Panc1 (cell line): ENCODE data around the gene VSIG8. TPM values are rescaled to one million over a fixed set of nuclear protein-coding genes. Genes with fewer than 3 reads are reported as not detected.

ENCODE experiments used
- ATAC-seq: fragments of 200-7000 bp; cut with Tn5 transposase; 2 replicates; pipeline ENCODE4 v1.9.1; 2020; ENCODE audit warnings: mild to moderate bottlenecking, moderate library complexity
- BruUV-seq: library from RNA; stranded (reverse); fragments of 400-500 nt; replicated peaks from 2 replicates; lab custom pipeline; 2021; lab: Mats Ljungman, UMichigan
- CTCF ChIA-PET: fragments of 300-600 bp; sonication (Branson Sonifier 250); formaldehyde crosslinking; loops from one replicate; lab custom pipeline; 2022; ENCODE audit warnings: antibody characterized with exemption; lab: Charles Lee
- POLR2A ChIA-PET: fragments of 300-600 bp; sonication (Branson Sonifier 250); formaldehyde crosslinking; loops from one replicate; lab custom pipeline; 2022; ENCODE audit warnings: antibody characterized with exemption; lab: Charles Lee
- DNase-seq: peaks from one replicate; pipeline ENCODE4 v3.0.0-alpha.2; 2010; ENCODE audit warnings: low read depth, low spot score
- H3K27ac ChIP-seq: 2 replicates; pipeline ENCODE4 v1.5.1; 2011; ENCODE audit warnings: mild to moderate bottlenecking, low read length, inconsistent platforms
- H3K27me3 ChIP-seq: fragments of 200-500 bp; sonication (Bioruptor generic); 2 replicates; pipeline ENCODE4 v1.6.0; 2014; ENCODE audit warnings: low read length, inconsistent platforms; ENCODE audit not compliant: control insufficient read depth, insufficient read depth
- H3K36me3 ChIP-seq: fragments of 200-500 bp; sonication (Bioruptor generic); 2 replicates; pipeline ENCODE4 v1.5.1; 2014; ENCODE audit warnings: inconsistent platforms, mild to moderate bottlenecking, low read length, moderate library complexity; ENCODE audit not compliant: control insufficient read depth, insufficient read depth
- H3K4me1 ChIP-seq: 2 replicates; pipeline ENCODE4 v1.5.1; 2011; ENCODE audit warnings: inconsistent platforms, mild to moderate bottlenecking, low read length, moderate library complexity; ENCODE audit not compliant: control insufficient read depth, insufficient read depth
- H3K4me3 ChIP-seq, 2 experiments: 2 replicates each; pipeline ENCODE4 v1.5.1; 2011 to 2012; ENCODE audit warnings: low read depth in 2 of 2, low read length in 2 of 2, mild to moderate bottlenecking in 2 of 2, inconsistent platforms in 1 of 2, moderate library complexity in 1 of 2
- H3K9me3 ChIP-seq: fragments of 200-500 bp; sonication (Bioruptor generic); 2 replicates; pipeline ENCODE4 v1.5.1; 2014; ENCODE audit warnings: low read depth, mild to moderate bottlenecking, inconsistent platforms, low read length, moderate library complexity; ENCODE audit not compliant: control insufficient read depth, insufficient read depth
- POLR2AphosphoS5 ChIP-seq: IDR thresholded peaks from 2 replicates; pipeline ENCODE4 v1.6.1; 2012; ENCODE audit warnings: mild to moderate bottlenecking, low read depth, low read length, moderate library complexity
- SIN3A ChIP-seq: IDR thresholded peaks from 2 replicates; pipeline ENCODE4 v1.6.1; 2012; ENCODE audit warnings: low read depth, mild to moderate bottlenecking, low read length, moderate library complexity, borderline replicate concordance; ENCODE audit not compliant: insufficient read depth
- TCF7L2 ChIP-seq: IDR thresholded peaks from 2 replicates; pipeline ENCODE4 v1.6.1; 2011; ENCODE audit warnings: mild to moderate bottlenecking, low read depth, low read length, inconsistent platforms
- in situ Hi-C: cut with HindIII; loops from 2 replicates; pipeline ENCODE4 v1.10.0; 2016; ENCODE audit warnings: low sequenced_read_pairs, low pct_unique_long_range_greater_than_20kb
- intact Hi-C: fragments of 100-400 bp; cut with micrococcal nuclease; formaldehyde crosslinking; loops from one replicate; pipeline ENCODE4 v1.10.0; 2022; ENCODE audit not compliant: unreplicated experiment
- total RNA-seq: library from RNA; stranded (reverse); gene quantifications from one replicate; pipeline ENCODE4 v1.2.1, GENCODE V29; 2021; ENCODE audit not compliant: unreplicated experiment
- TF ChIP-seq, protein P1 (sequence below): fragments of 450-650 bp; IDR thresholded peaks from 2 replicates; pipeline ENCODE4 v1.5.1; 2017; ENCODE audit warnings: mild to moderate bottlenecking
- TF ChIP-seq, protein P2 (sequence below), 2 experiments: IDR thresholded peaks; 2 replicates each; pipeline ENCODE4 v1.6.1; 2011 to 2012; ENCODE audit warnings: low read depth in 2 of 2, control low read depth in 1 of 2, low read length in 1 of 2, mild to moderate bottlenecking in 1 of 2, moderate library complexity in 1 of 2; ENCODE audit not compliant: insufficient read depth in 1 of 2

The VSIG8 gene
- total RNA-seq, 1 experiment from 2014 or later: not detected

DNA sequence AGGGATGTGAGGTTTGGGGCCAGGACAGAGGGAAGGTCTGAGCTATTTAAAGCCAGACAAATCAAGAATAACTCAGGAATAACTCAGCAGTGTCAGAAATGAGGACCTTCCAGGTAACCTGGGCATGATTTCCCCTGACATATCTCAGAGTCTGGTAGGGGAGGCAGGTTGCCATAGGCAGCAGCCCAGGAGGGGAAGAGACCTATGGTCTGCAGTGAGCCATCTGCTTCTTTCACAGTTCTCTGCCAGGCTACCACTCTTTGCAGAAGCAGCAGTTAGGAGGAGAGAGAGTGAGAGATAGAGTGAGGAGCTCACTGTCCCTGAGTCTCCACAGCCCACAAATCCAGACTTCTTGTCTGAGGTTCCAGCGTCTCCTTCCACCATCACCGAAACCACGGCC is 6.3 kb upstream of the VSIG8 start:
- no peaks in the 10 kb centered on the region for H3K27me3 ChIP-seq
- in situ Hi-C loops: no loop called here
- H3K4me3 ChIP-seq: no peak overlapping the region
- no peaks in the 10 kb centered on the region for H3K4me1 ChIP-seq
- POLR2A ChIA-PET: interaction anchor here (0.6 kb wide), 1 partner anchor 12 kb away, joined by 3 read pairs; no protein-coding TSS in a partner anchor
- no peaks in the 10 kb centered on the region for H3K36me3 ChIP-seq
- ATAC-seq: no peak
- intact Hi-C loops: no loop called here
- H3K9me3 ChIP-seq: no peaks in the 10 kb centered on the region
- no TSS peak for BruUV-seq
- CTCF ChIA-PET: no interaction called here
- TF ChIP-seq POLR2AphosphoS5: no peak
- TF ChIP-seq, protein P1, sequence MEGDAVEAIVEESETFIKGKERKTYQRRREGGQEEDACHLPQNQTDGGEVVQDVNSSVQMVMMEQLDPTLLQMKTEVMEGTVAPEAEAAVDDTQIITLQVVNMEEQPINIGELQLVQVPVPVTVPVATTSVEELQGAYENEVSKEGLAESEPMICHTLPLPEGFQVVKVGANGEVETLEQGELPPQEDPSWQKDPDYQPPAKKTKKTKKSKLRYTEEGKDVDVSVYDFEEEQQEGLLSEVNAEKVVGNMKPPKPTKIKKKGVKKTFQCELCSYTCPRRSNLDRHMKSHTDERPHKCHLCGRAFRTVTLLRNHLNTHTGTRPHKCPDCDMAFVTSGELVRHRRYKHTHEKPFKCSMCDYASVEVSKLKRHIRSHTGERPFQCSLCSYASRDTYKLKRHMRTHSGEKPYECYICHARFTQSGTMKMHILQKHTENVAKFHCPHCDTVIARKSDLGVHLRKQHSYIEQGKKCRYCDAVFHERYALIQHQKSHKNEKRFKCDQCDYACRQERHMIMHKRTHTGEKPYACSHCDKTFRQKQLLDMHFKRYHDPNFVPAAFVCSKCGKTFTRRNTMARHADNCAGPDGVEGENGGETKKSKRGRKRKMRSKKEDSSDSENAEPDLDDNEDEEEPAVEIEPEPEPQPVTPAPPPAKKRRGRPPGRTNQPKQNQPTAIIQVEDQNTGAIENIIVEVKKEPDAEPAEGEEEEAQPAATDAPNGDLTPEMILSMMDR: no peak
- TF ChIP-seq, protein P2, sequence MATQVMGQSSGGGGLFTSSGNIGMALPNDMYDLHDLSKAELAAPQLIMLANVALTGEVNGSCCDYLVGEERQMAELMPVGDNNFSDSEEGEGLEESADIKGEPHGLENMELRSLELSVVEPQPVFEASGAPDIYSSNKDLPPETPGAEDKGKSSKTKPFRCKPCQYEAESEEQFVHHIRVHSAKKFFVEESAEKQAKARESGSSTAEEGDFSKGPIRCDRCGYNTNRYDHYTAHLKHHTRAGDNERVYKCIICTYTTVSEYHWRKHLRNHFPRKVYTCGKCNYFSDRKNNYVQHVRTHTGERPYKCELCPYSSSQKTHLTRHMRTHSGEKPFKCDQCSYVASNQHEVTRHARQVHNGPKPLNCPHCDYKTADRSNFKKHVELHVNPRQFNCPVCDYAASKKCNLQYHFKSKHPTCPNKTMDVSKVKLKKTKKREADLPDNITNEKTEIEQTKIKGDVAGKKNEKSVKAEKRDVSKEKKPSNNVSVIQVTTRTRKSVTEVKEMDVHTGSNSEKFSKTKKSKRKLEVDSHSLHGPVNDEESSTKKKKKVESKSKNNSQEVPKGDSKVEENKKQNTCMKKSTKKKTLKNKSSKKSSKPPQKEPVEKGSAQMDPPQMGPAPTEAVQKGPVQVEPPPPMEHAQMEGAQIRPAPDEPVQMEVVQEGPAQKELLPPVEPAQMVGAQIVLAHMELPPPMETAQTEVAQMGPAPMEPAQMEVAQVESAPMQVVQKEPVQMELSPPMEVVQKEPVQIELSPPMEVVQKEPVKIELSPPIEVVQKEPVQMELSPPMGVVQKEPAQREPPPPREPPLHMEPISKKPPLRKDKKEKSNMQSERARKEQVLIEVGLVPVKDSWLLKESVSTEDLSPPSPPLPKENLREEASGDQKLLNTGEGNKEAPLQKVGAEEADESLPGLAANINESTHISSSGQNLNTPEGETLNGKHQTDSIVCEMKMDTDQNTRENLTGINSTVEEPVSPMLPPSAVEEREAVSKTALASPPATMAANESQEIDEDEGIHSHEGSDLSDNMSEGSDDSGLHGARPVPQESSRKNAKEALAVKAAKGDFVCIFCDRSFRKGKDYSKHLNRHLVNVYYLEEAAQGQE (IDR thresholded peaks at IDR 0.05; ENCODE audit: insufficient read depth in 1 of 2, low read depth in 2 of 2, low read length in 1 of 2): no peak
- no peak for TF ChIP-seq SIN3A
- no peak for TF ChIP-seq TCF7L2
- DNase-seq: no peak
- no peak overlapping the region for H3K27ac ChIP-seq

GRCh38 chr1:159867664-159868026 is 5.2 kb upstream of the VSIG8 start:
- Histone ChIP-seq H3K27me3 (no peaks in the 10 kb centered on the region), H3K4me1 (no peaks in the 10 kb centered on the region), H3K9me3 (no peaks in the 10 kb centered on the region), H3K36me3 (no peaks in the 10 kb centered on the region), H3K4me3 (no peak overlapping the region), H3K27ac (no peak overlapping the region)
- TF ChIP-seq SIN3A (no peak), TCF7L2 (no peak), POLR2AphosphoS5 (no peak)
- TF ChIP-seq, protein P1: no peak
- TF ChIP-seq, protein P2 (IDR thresholded peaks at IDR 0.05; ENCODE audit: insufficient read depth in 1 of 2, low read depth in 2 of 2, low read length in 1 of 2): no peak
- BruUV-seq: no TSS peak
- POLR2A ChIA-PET: no interaction called here
- ATAC-seq: no peak
- intact Hi-C loops: no loop called here
- in situ Hi-C loops: no loop called here
- no peak for DNase-seq
- CTCF ChIA-PET: no interaction called here
